GM12878 (cell line): ENCODE measurements around the gene SPATA3. TPM values are rescaled to one million over a fixed set of nuclear protein-coding genes. Genes with fewer than 3 reads are reported as not detected.

ENCODE experiments used
- BHLHE40 ChIP-seq, 2 experiments: fragments of 450-650 bp in 1 of 2; IDR thresholded peaks; 2 replicates each; pipeline ENCODE4 v1.6.1; 2011 to 2017; ENCODE audit warnings: low read depth in 2 of 2, borderline replicate concordance in 1 of 2, improper control_type of control experiment in 1 of 2, low read length in 1 of 2, mild to moderate bottlenecking in 1 of 2
- CHD1 ChIP-seq: IDR thresholded peaks from 2 replicates; pipeline ENCODE4 v1.6.1; 2012; ENCODE audit warnings: low read depth, low read length, improper control_type of control experiment
- FOXM1 ChIP-seq: IDR thresholded peaks from 2 replicates; pipeline ENCODE4 v1.6.1; 2012; ENCODE audit warnings: low read depth, mild to moderate bottlenecking, inconsistent platforms, low read length, moderate library complexity
- IRF4 ChIP-seq: IDR thresholded peaks from 2 replicates; pipeline ENCODE4 v1.6.1; 2011; ENCODE audit warnings: low read depth, low read length
- JUNB ChIP-seq: IDR thresholded peaks from 2 replicates; pipeline ENCODE4 v1.6.1; 2016; ENCODE audit warnings: antibody characterized with exemption, mild to moderate bottlenecking
- JUND ChIP-seq: IDR thresholded peaks from 2 replicates; pipeline ENCODE4 v1.6.1; 2012; ENCODE audit warnings: low read depth, mild to moderate bottlenecking, low read length, improper control_type of control experiment, moderate library complexity
- KAT2A ChIP-seq: conservative IDR thresholded peaks from 2 replicates; pipeline ENCODE4 v1.6.1; 2011; ENCODE audit warnings: low read depth, low read length; ENCODE audit not compliant: control insufficient read depth
- POLR2AphosphoS2 ChIP-seq: IDR thresholded peaks from 2 replicates; pipeline ENCODE4 v1.6.1; 2011; ENCODE audit warnings: low read depth, mild to moderate bottlenecking, low read length, improper control_type of control experiment, moderate library complexity
- RAD21 ChIP-seq: IDR thresholded peaks from 2 replicates; pipeline ENCODE4 v1.6.1; 2011; ENCODE audit warnings: mild to moderate bottlenecking, low read depth, low read length, moderate library complexity; ENCODE audit not compliant: insufficient read depth
- RAD51 ChIP-seq: fragments of 450-650 bp; IDR thresholded peaks from 2 replicates; pipeline ENCODE4 v1.6.1; 2016; ENCODE audit warnings: moderate library complexity, mild to moderate bottlenecking, inconsistent platforms
- RELA ChIP-seq: fragments of 450-650 bp; IDR thresholded peaks from 2 replicates; pipeline ENCODE4 v1.8.0; 2014; ENCODE audit warnings: borderline replicate concordance; ENCODE audit not compliant: partially characterized antibody
- SMC3 ChIP-seq: IDR thresholded peaks from 2 replicates; pipeline ENCODE4 v1.6.1; 2011; ENCODE audit warnings: low read length, improper control_type of control experiment, borderline replicate concordance
- STAT3 ChIP-seq: IDR thresholded peaks from 2 replicates; pipeline ENCODE4 v1.6.1; 2011; ENCODE audit warnings: low read depth, low read length, improper control_type of control experiment
- TCF12 ChIP-seq: IDR thresholded peaks from 2 replicates; pipeline ENCODE4 v1.6.1; 2011; ENCODE audit warnings: low read depth, mild to moderate bottlenecking, low read length
- ZNF207 ChIP-seq: fragments of 450-650 bp; IDR thresholded peaks from 2 replicates; pipeline ENCODE4 v1.6.1; 2014; ENCODE audit warnings: antibody characterized with exemption, mild to moderate bottlenecking, borderline replicate concordance
- polyA plus RNA-seq, 11 experiments: library from polyadenylated mRNA; depleted of rRNA in 4 of 11; unstranded in 6 of 11; stranded (reverse) in 5 of 11; fragments of >200 nt; fragmentation: Nextera tagmentation in 4 of 11; fragmentation: Illumina TruSeq in 1 of 11; extraction: Ambion mirVana in 4 of 11; extraction: Trizol in 1 of 11; gene quantifications; 1 replicate in 1 of 11; 2 replicates in 10 of 11; pipeline versions ENCODE4 v1.2.1 to v1.2.3, GENCODE V29; 2011 to 2016; ENCODE audit warnings: inconsistent platforms in 2 of 11, missing spikeins in 2 of 11, low read depth in 1 of 11
- total RNA-seq, 4 experiments: library from RNA; depleted of rRNA in 3 of 4; stranded (reverse); fragments of >200 nt in 3 of 4; fragmentation: Illumina TruSeq in 1 of 4; extraction: Trizol in 1 of 4; gene quantifications; 2 replicates each; pipeline versions ENCODE4 v1.2.1 to v1.2.3, GENCODE V29; 2013 to 2021
- TF ChIP-seq, protein P1 (sequence below): fragments of 450-650 bp; conservative IDR thresholded peaks from 2 replicates; pipeline ENCODE4 v1.6.1; 2017; ENCODE audit warnings: mild to moderate bottlenecking, moderate library complexity
- TF ChIP-seq, protein P2 (sequence below): fragments of 450-650 bp; IDR thresholded peaks from 2 replicates; pipeline ENCODE4 v1.6.1; 2017; ENCODE audit warnings: mild to moderate bottlenecking, moderate library complexity
- TF ChIP-seq, protein P3 (sequence below): fragments of 150-350 bp; IDR thresholded peaks from 2 replicates; pipeline ENCODE4 v1.6.1; 2014; ENCODE audit warnings: mild to moderate bottlenecking, low read depth, low read length
- TF ChIP-seq, protein P4 (sequence below): IDR thresholded peaks from 2 replicates; pipeline ENCODE4 v1.6.1; 2012; ENCODE audit warnings: low read length, inconsistent platforms

SPATA3 gene
- total and polyA plus RNA-seq, 10 of the 15 experiments (the other 5 are each of a cell fraction or from before 2014, with no cell fraction given): not detected

DNA sequence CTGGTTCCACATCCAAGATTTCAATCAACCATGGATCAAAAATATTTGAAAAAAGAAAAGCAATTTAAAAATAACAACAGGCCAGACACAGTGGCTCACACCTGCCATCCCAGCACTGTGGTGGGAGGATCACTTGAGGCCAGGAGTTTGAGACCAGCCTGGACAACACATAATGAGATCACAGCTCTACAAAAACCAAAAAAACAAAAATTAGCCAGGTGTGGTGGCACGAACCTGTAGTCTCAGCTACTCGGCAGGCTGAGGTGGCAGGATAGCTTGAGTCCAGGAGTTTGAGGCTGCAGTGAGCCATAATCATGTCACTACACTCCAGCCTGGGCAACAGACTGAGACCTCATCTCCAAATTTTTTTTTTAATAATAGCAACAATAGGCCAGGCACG, 13.4 kb upstream of the SPATA3 start (continued):
- no peak for TF ChIP-seq KAT2A
- TF ChIP-seq CHD1: no peak
- TF ChIP-seq RELA: no peak
- TF ChIP-seq TCF12: 0 out of 2 replicates have a peak, but pooled peaks have one; percentile 28
- no peak for TF ChIP-seq JUND
- TF ChIP-seq JUNB: peak; percentile 21; the same call in 1 of the 2 replicates
- TF ChIP-seq, protein P1, sequence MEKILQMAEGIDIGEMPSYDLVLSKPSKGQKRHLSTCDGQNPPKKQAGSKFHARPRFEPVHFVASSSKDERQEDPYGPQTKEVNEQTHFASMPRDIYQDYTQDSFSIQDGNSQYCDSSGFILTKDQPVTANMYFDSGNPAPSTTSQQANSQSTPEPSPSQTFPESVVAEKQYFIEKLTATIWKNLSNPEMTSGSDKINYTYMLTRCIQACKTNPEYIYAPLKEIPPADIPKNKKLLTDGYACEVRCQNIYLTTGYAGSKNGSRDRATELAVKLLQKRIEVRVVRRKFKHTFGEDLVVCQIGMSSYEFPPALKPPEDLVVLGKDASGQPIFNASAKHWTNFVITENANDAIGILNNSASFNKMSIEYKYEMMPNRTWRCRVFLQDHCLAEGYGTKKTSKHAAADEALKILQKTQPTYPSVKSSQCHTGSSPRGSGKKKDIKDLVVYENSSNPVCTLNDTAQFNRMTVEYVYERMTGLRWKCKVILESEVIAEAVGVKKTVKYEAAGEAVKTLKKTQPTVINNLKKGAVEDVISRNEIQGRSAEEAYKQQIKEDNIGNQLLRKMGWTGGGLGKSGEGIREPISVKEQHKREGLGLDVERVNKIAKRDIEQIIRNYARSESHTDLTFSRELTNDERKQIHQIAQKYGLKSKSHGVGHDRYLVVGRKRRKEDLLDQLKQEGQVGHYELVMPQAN: no peak
- TF ChIP-seq ZNF207: no peak
- TF ChIP-seq STAT3: no peak
- TF ChIP-seq POLR2AphosphoS2: no peak
- no peak for TF ChIP-seq IRF4
- TF ChIP-seq, protein P2, sequence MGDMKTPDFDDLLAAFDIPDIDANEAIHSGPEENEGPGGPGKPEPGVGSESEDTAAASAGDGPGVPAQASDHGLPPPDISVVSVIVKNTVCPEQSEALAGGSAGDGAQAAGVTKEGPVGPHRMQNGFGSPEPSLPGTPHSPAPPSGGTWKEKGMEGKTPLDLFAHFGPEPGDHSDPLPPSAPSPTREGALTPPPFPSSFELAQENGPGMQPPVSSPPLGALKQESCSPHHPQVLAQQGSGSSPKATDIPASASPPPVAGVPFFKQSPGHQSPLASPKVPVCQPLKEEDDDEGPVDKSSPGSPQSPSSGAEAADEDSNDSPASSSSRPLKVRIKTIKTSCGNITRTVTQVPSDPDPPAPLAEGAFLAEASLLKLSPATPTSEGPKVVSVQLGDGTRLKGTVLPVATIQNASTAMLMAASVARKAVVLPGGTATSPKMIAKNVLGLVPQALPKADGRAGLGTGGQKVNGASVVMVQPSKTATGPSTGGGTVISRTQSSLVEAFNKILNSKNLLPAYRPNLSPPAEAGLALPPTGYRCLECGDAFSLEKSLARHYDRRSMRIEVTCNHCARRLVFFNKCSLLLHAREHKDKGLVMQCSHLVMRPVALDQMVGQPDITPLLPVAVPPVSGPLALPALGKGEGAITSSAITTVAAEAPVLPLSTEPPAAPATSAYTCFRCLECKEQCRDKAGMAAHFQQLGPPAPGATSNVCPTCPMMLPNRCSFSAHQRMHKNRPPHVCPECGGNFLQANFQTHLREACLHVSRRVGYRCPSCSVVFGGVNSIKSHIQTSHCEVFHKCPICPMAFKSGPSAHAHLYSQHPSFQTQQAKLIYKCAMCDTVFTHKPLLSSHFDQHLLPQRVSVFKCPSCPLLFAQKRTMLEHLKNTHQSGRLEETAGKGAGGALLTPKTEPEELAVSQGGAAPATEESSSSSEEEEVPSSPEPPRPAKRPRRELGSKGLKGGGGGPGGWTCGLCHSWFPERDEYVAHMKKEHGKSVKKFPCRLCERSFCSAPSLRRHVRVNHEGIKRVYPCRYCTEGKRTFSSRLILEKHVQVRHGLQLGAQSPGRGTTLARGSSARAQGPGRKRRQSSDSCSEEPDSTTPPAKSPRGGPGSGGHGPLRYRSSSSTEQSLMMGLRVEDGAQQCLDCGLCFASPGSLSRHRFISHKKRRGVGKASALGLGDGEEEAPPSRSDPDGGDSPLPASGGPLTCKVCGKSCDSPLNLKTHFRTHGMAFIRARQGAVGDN: 0 out of 2 replicates have a peak, but pooled peaks have one; percentile 33
- no peak for TF ChIP-seq RAD21
- TF ChIP-seq FOXM1: no peak
- TF ChIP-seq, protein P3, sequence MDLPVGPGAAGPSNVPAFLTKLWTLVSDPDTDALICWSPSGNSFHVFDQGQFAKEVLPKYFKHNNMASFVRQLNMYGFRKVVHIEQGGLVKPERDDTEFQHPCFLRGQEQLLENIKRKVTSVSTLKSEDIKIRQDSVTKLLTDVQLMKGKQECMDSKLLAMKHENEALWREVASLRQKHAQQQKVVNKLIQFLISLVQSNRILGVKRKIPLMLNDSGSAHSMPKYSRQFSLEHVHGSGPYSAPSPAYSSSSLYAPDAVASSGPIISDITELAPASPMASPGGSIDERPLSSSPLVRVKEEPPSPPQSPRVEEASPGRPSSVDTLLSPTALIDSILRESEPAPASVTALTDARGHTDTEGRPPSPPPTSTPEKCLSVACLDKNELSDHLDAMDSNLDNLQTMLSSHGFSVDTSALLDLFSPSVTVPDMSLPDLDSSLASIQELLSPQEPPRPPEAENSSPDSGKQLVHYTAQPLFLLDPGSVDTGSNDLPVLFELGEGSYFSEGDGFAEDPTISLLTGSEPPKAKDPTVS: no peak
- no peak for TF ChIP-seq SMC3
- no peak for TF ChIP-seq RAD51
- TF ChIP-seq, protein P4, sequence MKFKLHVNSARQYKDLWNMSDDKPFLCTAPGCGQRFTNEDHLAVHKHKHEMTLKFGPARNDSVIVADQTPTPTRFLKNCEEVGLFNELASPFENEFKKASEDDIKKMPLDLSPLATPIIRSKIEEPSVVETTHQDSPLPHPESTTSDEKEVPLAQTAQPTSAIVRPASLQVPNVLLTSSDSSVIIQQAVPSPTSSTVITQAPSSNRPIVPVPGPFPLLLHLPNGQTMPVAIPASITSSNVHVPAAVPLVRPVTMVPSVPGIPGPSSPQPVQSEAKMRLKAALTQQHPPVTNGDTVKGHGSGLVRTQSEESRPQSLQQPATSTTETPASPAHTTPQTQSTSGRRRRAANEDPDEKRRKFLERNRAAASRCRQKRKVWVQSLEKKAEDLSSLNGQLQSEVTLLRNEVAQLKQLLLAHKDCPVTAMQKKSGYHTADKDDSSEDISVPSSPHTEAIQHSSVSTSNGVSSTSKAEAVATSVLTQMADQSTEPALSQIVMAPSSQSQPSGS: no peak
- TF ChIP-seq BHLHE40 (IDR thresholded peaks at IDR 0.05; ENCODE audit: borderline replicate concordance in 1 of 2, low read depth in 2 of 2, low read length in 1 of 2): no peak
